GM23338 (cell line): Measurements from ENCODE around the gene SEC63. TPM values are rescaled to one million over a fixed set of nuclear protein-coding genes. Genes with fewer than 3 reads are reported as not detected.

Experiments
- ATAC-seq: fragments of 200-7000 bp; cut with Tn5 transposase; 3 replicates; pipeline ENCODE4 v1.9.1; 2020
- DNase-seq: peaks from one replicate; pipeline ENCODE4 v3.0.0-alpha.2; 2015; ENCODE audit warnings: low spot score
- H2AFZ ChIP-seq: fragments of 200-600 bp; sonication (generic); 2 replicates; pipeline ENCODE4 v1.8.0; 2016; ENCODE audit warnings: antibody characterized with exemption, mild to moderate bottlenecking, moderate library complexity
- H3F3A ChIP-seq: fragments of 200-600 bp; sonication (generic); replicated peaks from 2 replicates; pipeline ENCODE4 v1.8.0; 2017; ENCODE audit warnings: antibody characterized with exemption, mixed run types, low read depth
- H3K27ac ChIP-seq: fragments of 200-600 bp; sonication (generic); 2 replicates; pipeline ENCODE4 v1.6.1; 2016; ENCODE audit warnings: low read depth
- H3K27me3 ChIP-seq: fragments of 200-600 bp; sonication (generic); 2 replicates; pipeline ENCODE4 v1.8.0; 2016; ENCODE audit warnings: mild to moderate bottlenecking, mixed run types, moderate library complexity; ENCODE audit not compliant: insufficient read depth
- H3K36me3 ChIP-seq: fragments of 200-600 bp; sonication (generic); 2 replicates; pipeline ENCODE4 v1.8.0; 2016; ENCODE audit warnings: mild to moderate bottlenecking; ENCODE audit not compliant: insufficient read depth
- H3K4me1 ChIP-seq: fragments of 200-600 bp; sonication (generic); 2 replicates; pipeline ENCODE4 v1.8.0; 2016; ENCODE audit warnings: mild to moderate bottlenecking, moderate library complexity; ENCODE audit not compliant: insufficient read depth
- H3K4me2 ChIP-seq: fragments of 200-600 bp; sonication (generic); 2 replicates; pipeline ENCODE4 v1.7.1; 2017; ENCODE audit warnings: mixed run types
- H3K4me3 ChIP-seq: fragments of 200-600 bp; sonication (generic); 2 replicates; pipeline ENCODE4 v1.6.1; 2016; ENCODE audit warnings: mixed run types
- H3K79me2 ChIP-seq: fragments of 200-600 bp; sonication (generic); replicated peaks from 2 replicates; pipeline ENCODE4 v1.8.0; 2017; ENCODE audit warnings: mild to moderate bottlenecking; ENCODE audit not compliant: insufficient read depth
- H3K9me2 ChIP-seq: fragments of 200-600 bp; sonication (generic); 2 replicates; pipeline ENCODE4 v1.8.0; 2017; ENCODE audit not compliant: insufficient read depth
- H4K20me1 ChIP-seq: fragments of 200-600 bp; sonication (generic); replicated peaks from 2 replicates; pipeline ENCODE4 v1.8.0; 2017; ENCODE audit warnings: mild to moderate bottlenecking; ENCODE audit not compliant: insufficient read depth
- H3K27ac Mint-ChIP-seq: 2 replicates; pipeline ENCODE4 v1.8.0; 2020; ENCODE audit warnings: inconsistent platforms, mild to moderate bottlenecking, moderate library complexity, mixed read lengths
- H3K27me3 Mint-ChIP-seq: 3 replicates; pipeline ENCODE4 v1.8.0; 2022; ENCODE audit warnings: low read depth, mild to moderate bottlenecking, moderate library complexity, mixed read lengths, inconsistent platforms; ENCODE audit not compliant: insufficient read depth, poor library complexity
- H3K36me3 Mint-ChIP-seq: 3 replicates; pipeline ENCODE4 v1.8.0; 2021; ENCODE audit warnings: low read depth, mild to moderate bottlenecking, inconsistent platforms, moderate library complexity, mixed read lengths
- H3K4me1 Mint-ChIP-seq: 3 replicates; pipeline ENCODE4 v1.8.0; 2020; ENCODE audit warnings: mild to moderate bottlenecking, inconsistent platforms, mixed read lengths
- H3K4me3 Mint-ChIP-seq: 3 replicates; pipeline ENCODE4 v1.8.0; 2021; ENCODE audit warnings: moderate library complexity, mild to moderate bottlenecking, inconsistent platforms, mixed read lengths
- H3K9me3 Mint-ChIP-seq: 3 replicates; pipeline ENCODE4 v1.8.0; 2020; ENCODE audit warnings: moderate library complexity, mild to moderate bottlenecking, inconsistent platforms, mixed read lengths
- CREB1 ChIP-seq: fragments of 250-450 bp; sonication (Bioruptor Pico); IDR thresholded peaks from 2 replicates; pipeline ENCODE4 v1.5.0; 2020; ENCODE audit warnings: low read depth, mild to moderate bottlenecking, moderate library complexity
- EZH2 ChIP-seq: fragments of 200-600 bp; sonication (generic); IDR thresholded peaks from one replicate; pipeline ENCODE4 v1.8.0; 2017; ENCODE audit warnings: antibody characterized with exemption, mild to moderate bottlenecking, low read depth; ENCODE audit not compliant: unreplicated experiment
- EZH2phosphoT487 ChIP-seq: fragments of 200-600 bp; sonication (generic); IDR thresholded peaks from one replicate; pipeline ENCODE4 v1.8.1; 2018; ENCODE audit warnings: antibody characterized with exemption; ENCODE audit not compliant: unreplicated experiment
- JUNB ChIP-seq: IDR thresholded peaks from one replicate; pipeline ENCODE4 v1.6.1; 2016; ENCODE audit warnings: antibody characterized with exemption; ENCODE audit not compliant: unreplicated experiment
- POLR2AphosphoS5 ChIP-seq: IDR thresholded peaks from 2 replicates; pipeline ENCODE4 v1.6.1; 2016; ENCODE audit warnings: antibody characterized with exemption, low read depth
- STAT1 ChIP-seq: IDR thresholded peaks from one replicate; pipeline ENCODE4 v1.6.1; 2016; ENCODE audit warnings: antibody characterized with exemption; ENCODE audit not compliant: unreplicated experiment
- ZNF114 ChIP-seq: fragments of 250-450 bp; sonication (Bioruptor Pico); IDR thresholded peaks from 2 replicates; pipeline ENCODE4 v1.5.0; 2020; ENCODE audit warnings: mild to moderate bottlenecking, moderate library complexity
- ZNF462 ChIP-seq: fragments of 250-450 bp; sonication (Bioruptor Pico); IDR thresholded peaks from 2 replicates; pipeline ENCODE4 v1.5.0; 2020; ENCODE audit warnings: mild to moderate bottlenecking, moderate library complexity
- polyA plus RNA-seq: library from polyadenylated mRNA; unstranded; fragments of >200 nt; fragmentation: Nextera tagmentation; extraction: Ambion mirVana; gene quantifications from 2 replicates; pipeline ENCODE4 v1.2.1, GENCODE V29; 2016
- total RNA-seq: library from RNA; depleted of rRNA; stranded (reverse); fragments of >200 nt; shearing (Covaris generic); gene quantifications from 2 replicates; pipeline ENCODE4 v1.2.3, GENCODE V29; 2014
- TF ChIP-seq, protein P1 (sequence below): IDR thresholded peaks from 2 replicates; pipeline ENCODE4 v1.6.1; 2016; ENCODE audit warnings: antibody characterized with exemption
- TF ChIP-seq, protein P2 (sequence below), 2 experiments: fragments of 200-600 bp in 1 of 2; sonication (generic) in 1 of 2; conservative IDR thresholded peaks; 2 replicates each; pipeline versions ENCODE4 v1.5.1 to v1.6.1; 2016 to 2017; ENCODE audit warnings: antibody characterized with exemption in 2 of 2, low read depth in 2 of 2, mild to moderate bottlenecking in 2 of 2, moderate library complexity in 1 of 2

SEC63 gene
- total and polyA plus RNA-seq, 2 experiments from 2014 or later, result 48.2 to 124 TPM

DNA sequence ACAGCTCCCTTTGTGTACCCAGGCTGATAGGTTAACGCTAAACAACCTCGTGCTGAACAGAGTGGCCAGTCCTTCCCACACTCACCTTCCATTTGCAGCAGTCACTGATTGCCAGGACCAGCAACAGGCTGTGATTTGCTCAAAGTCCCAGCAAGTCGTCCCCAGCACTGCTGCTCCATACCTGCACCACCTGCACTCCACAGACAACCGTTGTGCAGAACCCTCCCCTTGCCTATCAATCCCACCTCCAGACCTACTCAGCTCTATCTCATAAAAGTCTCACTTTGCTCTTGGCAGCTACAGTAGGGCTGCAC lies 90.7 kb downstream of the SEC63 start:
- DNase-seq (peak; percentile 31), ATAC-seq (peak; percentile 65)
- Histone ChIP-seq H3K36me3 (peaks cover 15% of the 10 kb centered on the region; the same call in 1 of the 2 replicates), H3K4me1 (peaks cover 16% of the 10 kb centered on the region), H3K4me2 (no peak overlapping the region), H3K4me3 (no peak overlapping the region), H4K20me1 (no peaks in the 10 kb centered on the region), H3K9me2 (no peaks in the 10 kb centered on the region), H3K79me2 (no peaks in the 10 kb centered on the region), H3F3A (no peaks in the 10 kb centered on the region), H2AFZ (no peak overlapping the region), H3K27me3 (no peaks in the 10 kb centered on the region), H3K27ac (no peak overlapping the region)
- Mint-ChIP-seq H3K4me3 (no peak overlapping the region), H3K4me1 (peaks cover 34% of the 10 kb centered on the region), H3K36me3 (peaks cover 8% of the 10 kb centered on the region; the same call in 2 of the 3 replicates), H3K9me3 (no peaks in the 10 kb centered on the region), H3K27ac (peak overlapping the region; percentile 4; the same call in 1 of the 2 replicates), H3K27me3 (peaks cover 5% of the 10 kb centered on the region)
- TF ChIP-seq EZH2 (no peak), JUNB (no peak), CREB1 (CRISPR knock-in tag) (no peak), EZH2phosphoT487 (no peak), ZNF114 (CRISPR knock-in tag) (no peak), ZNF462 (no peak), POLR2AphosphoS5 (no peak), STAT1 (no peak)
- TF ChIP-seq, protein P1, sequence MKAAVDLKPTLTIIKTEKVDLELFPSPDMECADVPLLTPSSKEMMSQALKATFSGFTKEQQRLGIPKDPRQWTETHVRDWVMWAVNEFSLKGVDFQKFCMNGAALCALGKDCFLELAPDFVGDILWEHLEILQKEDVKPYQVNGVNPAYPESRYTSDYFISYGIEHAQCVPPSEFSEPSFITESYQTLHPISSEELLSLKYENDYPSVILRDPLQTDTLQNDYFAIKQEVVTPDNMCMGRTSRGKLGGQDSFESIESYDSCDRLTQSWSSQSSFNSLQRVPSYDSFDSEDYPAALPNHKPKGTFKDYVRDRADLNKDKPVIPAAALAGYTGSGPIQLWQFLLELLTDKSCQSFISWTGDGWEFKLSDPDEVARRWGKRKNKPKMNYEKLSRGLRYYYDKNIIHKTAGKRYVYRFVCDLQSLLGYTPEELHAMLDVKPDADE, result no peak
- TF ChIP-seq, protein P2, sequence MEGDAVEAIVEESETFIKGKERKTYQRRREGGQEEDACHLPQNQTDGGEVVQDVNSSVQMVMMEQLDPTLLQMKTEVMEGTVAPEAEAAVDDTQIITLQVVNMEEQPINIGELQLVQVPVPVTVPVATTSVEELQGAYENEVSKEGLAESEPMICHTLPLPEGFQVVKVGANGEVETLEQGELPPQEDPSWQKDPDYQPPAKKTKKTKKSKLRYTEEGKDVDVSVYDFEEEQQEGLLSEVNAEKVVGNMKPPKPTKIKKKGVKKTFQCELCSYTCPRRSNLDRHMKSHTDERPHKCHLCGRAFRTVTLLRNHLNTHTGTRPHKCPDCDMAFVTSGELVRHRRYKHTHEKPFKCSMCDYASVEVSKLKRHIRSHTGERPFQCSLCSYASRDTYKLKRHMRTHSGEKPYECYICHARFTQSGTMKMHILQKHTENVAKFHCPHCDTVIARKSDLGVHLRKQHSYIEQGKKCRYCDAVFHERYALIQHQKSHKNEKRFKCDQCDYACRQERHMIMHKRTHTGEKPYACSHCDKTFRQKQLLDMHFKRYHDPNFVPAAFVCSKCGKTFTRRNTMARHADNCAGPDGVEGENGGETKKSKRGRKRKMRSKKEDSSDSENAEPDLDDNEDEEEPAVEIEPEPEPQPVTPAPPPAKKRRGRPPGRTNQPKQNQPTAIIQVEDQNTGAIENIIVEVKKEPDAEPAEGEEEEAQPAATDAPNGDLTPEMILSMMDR (conservative IDR thresholded peaks at IDR 0.05; ENCODE audit: low read depth in 2 of 2), result no peak
